HEK293 (cell line): ENCODE measurements around the gene TNC.

Source experiments
- CTCF ChIP-seq: fragments of 450-650 bp; formaldehyde crosslinking; IDR thresholded peaks from 2 replicates; pipeline ENCODE4 v1.5.1; 2016; ENCODE audit warnings: missing biosample characterization, missing genetic modification characterization
- EGR2 ChIP-seq: fragments of 450-650 bp; formaldehyde crosslinking; IDR thresholded peaks from 2 replicates; pipeline ENCODE4 v1.5.1; 2016; ENCODE audit warnings: low read depth, missing biosample characterization, missing genetic modification characterization
- PBX3 ChIP-seq: sonication (generic); formaldehyde crosslinking; IDR thresholded peaks from 2 replicates; pipeline ENCODE4 v1.8.1; 2022; ENCODE audit warnings: mild to moderate bottlenecking, moderate library complexity, missing genetic modification reagents
- REST ChIP-seq: fragments of 450-650 bp; formaldehyde crosslinking; IDR thresholded peaks from 2 replicates; pipeline ENCODE4 v1.5.1; 2016; ENCODE audit warnings: missing biosample characterization, missing genetic modification characterization
- TRIM28 ChIP-seq: IDR thresholded peaks from 2 replicates; pipeline ENCODE4 v1.6.1; 2011; ENCODE audit warnings: low read length, control low read depth, borderline replicate concordance
- ZNF266 ChIP-seq: fragments of 450-650 bp; formaldehyde crosslinking; IDR thresholded peaks from 2 replicates; pipeline ENCODE4 v1.5.1; 2016; ENCODE audit warnings: missing biosample characterization, missing genetic modification characterization, low read depth
- ZNF571 ChIP-seq: fragments of 450-650 bp; formaldehyde crosslinking; IDR thresholded peaks from 2 replicates; pipeline ENCODE4 v1.5.0; 2017; ENCODE audit warnings: missing biosample characterization, missing genetic modification characterization
- ZNF596 ChIP-seq: fragments of 450-650 bp; IDR thresholded peaks from 2 replicates; pipeline ENCODE4 v1.5.0; 2018; ENCODE audit warnings: missing biosample characterization, mild to moderate bottlenecking, missing genetic modification characterization, moderate library complexity

- no peak for TF ChIP-seq REST (tag by site-specific recombination)
- no peak for TF ChIP-seq TRIM28
- TF ChIP-seq PBX3 (CRISPR knock-in tag): no peak
- no peak for TF ChIP-seq CTCF
- no peak for TF ChIP-seq ZNF596 (tag by site-specific recombination)
- TF ChIP-seq ZNF571: no peak
- no peak for TF ChIP-seq EGR2 (tag by site-specific recombination)
- TF ChIP-seq ZNF266 (tag by site-specific recombination): no peak
Measured at GRCh38 chr9:115086886-115087285, 31.1 kb downstream of the TNC start.
